Measurements from ENCODE around the gene SMIM3. TPM values are rescaled to one million over a fixed set of nuclear protein-coding genes. Genes with fewer than 3 reads are reported as not detected.

SMIM3 gene, protein sequence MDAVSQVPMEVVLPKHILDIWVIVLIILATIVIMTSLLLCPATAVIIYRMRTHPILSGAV
- total RNA-seq = 143 and 233 TPM in 2 replicates

DNA sequence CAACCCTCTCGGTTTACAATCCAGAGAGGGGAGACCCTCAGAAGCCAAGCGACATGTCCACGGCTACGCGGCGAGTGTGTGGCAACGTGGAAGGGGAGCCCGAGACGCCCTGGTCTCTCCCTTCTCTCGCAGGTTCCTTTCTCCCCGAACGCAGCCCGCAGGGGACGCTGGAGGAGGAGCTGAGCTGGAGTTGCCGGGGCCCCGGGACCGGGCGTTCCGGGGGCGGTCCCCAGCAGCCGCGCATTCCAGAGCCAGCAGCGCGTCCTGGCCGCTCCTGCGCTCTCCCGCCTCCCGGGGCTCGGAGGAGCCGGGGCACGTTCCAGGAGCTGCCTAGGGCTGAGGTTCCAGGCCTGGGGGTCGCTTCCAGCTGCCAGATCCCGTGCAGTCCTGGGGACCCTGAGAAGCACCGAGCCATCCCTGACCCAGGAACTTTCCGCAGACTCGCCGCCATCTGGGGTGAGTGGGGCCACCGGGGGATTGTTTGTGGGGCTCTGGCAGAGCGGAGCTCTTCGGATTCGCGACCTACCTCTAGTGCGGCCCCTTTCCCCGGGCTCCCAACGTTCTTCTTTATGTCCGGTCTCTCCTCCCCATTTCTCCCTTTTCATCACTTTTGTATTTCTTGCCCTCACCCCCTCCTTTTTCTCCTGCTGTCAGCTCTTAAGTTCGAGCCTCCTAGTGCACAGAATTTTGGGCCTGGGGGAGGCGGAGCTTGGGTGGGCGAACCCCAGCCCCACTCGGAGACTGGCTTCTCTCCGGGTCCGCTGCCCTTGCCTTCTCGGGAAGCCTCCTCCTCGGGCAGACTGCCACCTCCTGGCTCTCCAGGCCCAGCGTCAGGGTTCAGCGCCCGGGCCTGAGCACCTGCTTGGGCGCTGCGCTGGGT lies at the start of gene SMIM3:
Gene SMIM3, plus strand, starts transcription at position 241 of the 880 bp plus-strand sequence. CDS start 16,684 bp downstream, outside the sequence.

DNA sequence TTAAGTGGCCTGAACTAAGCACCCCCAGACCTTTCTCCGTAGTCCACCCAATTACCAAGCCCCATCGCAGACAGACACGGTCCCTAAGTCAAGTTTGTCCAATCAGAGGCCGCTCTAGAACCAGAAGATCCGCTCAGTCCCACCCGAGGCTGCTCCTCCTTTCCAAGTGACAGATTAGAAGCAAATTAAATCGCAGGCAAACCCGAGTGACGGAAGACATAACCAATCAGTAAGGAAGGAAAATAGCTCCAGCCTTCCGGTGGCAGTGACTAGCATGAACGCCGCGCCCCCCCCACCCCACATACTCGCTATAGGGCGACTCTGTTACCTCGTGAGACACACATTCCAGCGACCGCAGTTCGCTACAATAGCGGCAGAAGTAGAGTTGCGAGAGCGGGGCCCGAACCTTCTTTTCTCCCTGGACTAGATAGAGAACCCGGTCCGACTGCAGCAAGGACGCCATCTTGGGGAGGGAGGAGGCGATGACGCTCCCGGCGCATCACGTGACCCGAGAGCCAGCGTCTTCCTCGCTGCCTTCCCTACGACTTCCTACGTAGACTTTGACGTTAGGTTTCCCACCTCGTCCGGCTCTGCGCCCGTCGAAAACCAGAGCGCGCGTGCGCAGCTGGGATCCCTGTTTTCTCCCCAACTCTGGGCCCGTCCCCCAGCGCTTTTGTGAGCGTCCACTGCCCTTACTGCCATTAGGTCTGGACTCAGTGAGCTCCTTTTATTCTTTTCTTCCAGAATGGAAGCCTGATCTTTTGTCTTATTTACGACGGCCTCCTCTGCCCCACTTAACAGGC lies 19.8 kb upstream of the SMIM3 start, which contains the start of gene DCTN4:
Gene DCTN4, minus strand, starts transcription at position 487 of the 803 bp plus-strand sequence. Its CDS starts 24 bp downstream, at position 463.

DNA sequence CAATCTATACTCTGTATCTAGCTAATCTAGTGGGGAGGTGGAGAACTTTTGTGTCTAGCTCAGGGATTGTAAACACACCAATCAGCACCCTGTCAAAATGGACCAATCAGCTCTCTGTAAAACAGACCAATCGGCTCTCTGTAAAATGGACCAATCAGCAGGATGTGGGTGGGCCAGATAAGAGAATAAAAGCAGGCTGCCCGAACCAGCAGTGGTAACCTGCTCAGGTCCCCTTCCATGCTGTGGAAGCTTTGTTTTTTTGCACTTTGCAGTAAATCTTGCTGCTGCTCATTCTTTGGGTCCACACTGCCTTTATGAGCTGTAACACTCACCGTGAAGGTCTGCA lies 67.7 kb downstream of the SMIM3 start, which contains the start of gene IRGM:
Gene IRGM, plus strand, starts transcription at position 214 of the 346 bp plus-strand sequence. CDS start 1,603 bp downstream, outside the sequence.

Other genes starting within 250 kb of the SMIM3 start
- 15.4 and 19.0 TPM in 2 replicates for gene SYNPO, start 138.1 kb upstream of the SMIM3 start, total RNA-seq
- gene MYOZ3, start 117.5 kb upstream of the SMIM3 start, total RNA-seq = 0.30 and 0.32 TPM in 2 replicates
- 23.2 and 29.2 TPM in 2 replicates for gene RBM22, start 77.7 kb upstream of the SMIM3 start, total RNA-seq
- gene DCTN4, start 19.7 kb upstream of the SMIM3 start, total RNA-seq = 75.1 and 89.3 TPM in 2 replicates
- gene IRGM, start 67.8 kb downstream of the SMIM3 start, total RNA-seq = not detected in 2 replicates
- 5.0 and 7.4 TPM in 2 replicates for gene ZNF300, start 126.2 kb downstream of the SMIM3 start, total RNA-seq
- 1.1 and 1.2 TPM in 2 replicates for gene GPX3, start 241.8 kb downstream of the SMIM3 start, total RNA-seq